ENCODE measurements around the gene ZNF143. TPM values are rescaled to one million over a fixed set of nuclear protein-coding genes. Genes with fewer than 3 reads are reported as not detected.

Gene ZNF143
- total RNA-seq, 2 donors from 2014 or later = 34.6 to 44.4 TPM

GRCh38 chr11:9561279-9561982, 100.6 kb downstream of the ZNF143 start:
- Mint-ChIP-seq H3K27me3 (ENCODE audit: insufficient read depth) (no peaks in the 10 kb centered on the region), H3K36me3 (ENCODE audit: low read depth) (peaks cover 6% of the 10 kb centered on the region), H3K4me1 (peaks cover 9% of the 10 kb centered on the region), H3K9me3 (peaks cover 26% of the 10 kb centered on the region), H3K27ac (no peak overlapping the region), H3K4me3 (no peak overlapping the region)
- H3K9ac ChIP-seq (ENCODE audit: extremely low read depth, low read length, poor library complexity, severe bottlenecking) = no peak overlapping the region
- H3K27ac ChIP-seq (ENCODE audit: low read depth, low read length) = no peak overlapping the region
- no peak for TF ChIP-seq CTCF (conservative IDR thresholded peaks at IDR 0.05)
- H3K4me1 ChIP-seq (ENCODE audit: control insufficient read depth, insufficient read depth, low read length) = peaks cover 3% of the 10 kb centered on the region
- DNase-seq = no peak
- WGBS, 2 experiments (ENCODE audit: insufficient coverage in 1 of 2, insufficient read length in 1 of 2) = 85% methylated on average over 1 of the region's 2 CpGs; no CpG with 5 or more reads in 1 of the 2 experiments
- H3K4me3 ChIP-seq (ENCODE audit: low read length) = no peak overlapping the region
- no peaks in the 10 kb centered on the region for H3K36me3 ChIP-seq (ENCODE audit: control insufficient read depth, insufficient read depth, low read length)
- H3K27me3 ChIP-seq (ENCODE audit: control insufficient read depth, insufficient read depth, low read length, poor library complexity, severe bottlenecking) = no peaks in the 10 kb centered on the region
- peaks cover 16% of the 10 kb centered on the region for H3K9me3 ChIP-seq (ENCODE audit: control insufficient read depth, low read length)

GRCh38 chr11:9562716-9563115, 101.9 kb downstream of the ZNF143 start:
- Mint-ChIP-seq H3K4me3 (no peak overlapping the region), H3K27me3 (ENCODE audit: insufficient read depth) (no peaks in the 10 kb centered on the region), H3K9me3 (peaks cover 26% of the 10 kb centered on the region), H3K36me3 (ENCODE audit: low read depth) (peaks cover 6% of the 10 kb centered on the region), H3K27ac (no peak overlapping the region), H3K4me1 (peaks cover 12% of the 10 kb centered on the region)
- Histone ChIP-seq H3K36me3 (ENCODE audit: control insufficient read depth, insufficient read depth, low read length) (no peaks in the 10 kb centered on the region), H3K4me1 (ENCODE audit: control insufficient read depth, insufficient read depth, low read length) (peaks cover 3% of the 10 kb centered on the region), H3K27ac (ENCODE audit: low read depth, low read length) (no peak overlapping the region), H3K9ac (ENCODE audit: extremely low read depth, low read length, poor library complexity, severe bottlenecking) (no peak overlapping the region), H3K4me3 (ENCODE audit: low read length) (no peak overlapping the region), H3K27me3 (ENCODE audit: control insufficient read depth, insufficient read depth, low read length, poor library complexity, severe bottlenecking) (no peaks in the 10 kb centered on the region), H3K9me3 (ENCODE audit: control insufficient read depth, low read length) (peaks cover 16% of the 10 kb centered on the region)
- DNase-seq = no peak
- TF ChIP-seq CTCF (conservative IDR thresholded peaks at IDR 0.05) = no peak

- H3K27me3 Mint-ChIP-seq (ENCODE audit: insufficient read depth) = no peaks in the 10 kb centered on the region
- Histone ChIP-seq H3K4me3 (ENCODE audit: low read length) (no peak overlapping the region), H3K9me3 (ENCODE audit: control insufficient read depth, low read length) (peaks cover 16% of the 10 kb centered on the region), H3K4me1 (ENCODE audit: control insufficient read depth, insufficient read depth, low read length) (peaks cover 3% of the 10 kb centered on the region), H3K36me3 (ENCODE audit: control insufficient read depth, insufficient read depth, low read length) (no peaks in the 10 kb centered on the region), H3K9ac (ENCODE audit: extremely low read depth, low read length, poor library complexity, severe bottlenecking) (no peak overlapping the region), H3K27ac (ENCODE audit: low read depth, low read length) (no peak overlapping the region), H3K27me3 (ENCODE audit: control insufficient read depth, insufficient read depth, low read length, poor library complexity, severe bottlenecking) (no peaks in the 10 kb centered on the region)
- H3K9me3 Mint-ChIP-seq = peaks cover 26% of the 10 kb centered on the region
- H3K4me1 Mint-ChIP-seq = peaks cover 16% of the 10 kb centered on the region
- H3K36me3 Mint-ChIP-seq (ENCODE audit: low read depth) = peaks cover 6% of the 10 kb centered on the region
- no peak for DNase-seq
- WGBS, 2 experiments (ENCODE audit: insufficient coverage in 1 of 2, insufficient read length in 1 of 2) = 67 to 100% methylated on average over 1 of the region's 1 CpG
- no peak overlapping the region for H3K4me3 Mint-ChIP-seq
- no peak overlapping the region for H3K27ac Mint-ChIP-seq
- no peak for TF ChIP-seq CTCF (conservative IDR thresholded peaks at IDR 0.05)
Observed at GRCh38 chr11:9563196-9563730, 102.5 kb downstream of the ZNF143 start.
